SU-DHL-6 (cell line): ENCODE data around the gene B3GNT5.
"Not testable (repeated sequence)": the region's sequence is repeated elsewhere in the genome, so short reads cannot be mapped to it uniquely, and the experiment has no call there.

Experiments used
- H2AFZ ChIP-seq: fragments of 200-600 bp; sonication (generic); 2 replicates; pipeline ENCODE4 v1.6.1; 2014; ENCODE audit warnings: low read depth, mild to moderate bottlenecking, moderate library complexity, mixed read lengths, antibody characterized with exemption, low read length; ENCODE audit not compliant: severe bottlenecking
- H3F3A ChIP-seq: fragments of 200-600 bp; shearing (Covaris generic); 2 replicates; pipeline ENCODE4 v1.6.0; 2016; ENCODE audit warnings: antibody characterized with exemption, mild to moderate bottlenecking; ENCODE audit not compliant: insufficient read depth
- H3K27ac ChIP-seq: fragments of 200-600 bp; sonication (generic); 2 replicates; pipeline ENCODE4 v1.5.1; 2016; ENCODE audit warnings: low read depth, mild to moderate bottlenecking, low read length, moderate library complexity, mixed read lengths
- H3K27me3 ChIP-seq: fragments of 200-600 bp; sonication (generic), shearing (Covaris generic); 2 replicates; pipeline ENCODE4 v1.6.0; 2014; ENCODE audit warnings: mild to moderate bottlenecking, low read length
- H3K36me3 ChIP-seq: fragments of 200-600 bp; sonication (generic); 2 replicates; pipeline ENCODE4 v1.6.1; 2014; ENCODE audit warnings: mild to moderate bottlenecking, low read length, mixed read lengths
- H3K4me2 ChIP-seq: fragments of 300-600, 200-600 bp; shearing (Covaris generic), sonication (generic); 2 replicates; pipeline ENCODE4 v1.6.0; 2014; ENCODE audit warnings: low read length, low read depth, mild to moderate bottlenecking; ENCODE audit not compliant: poor library complexity, severe bottlenecking
- H3K4me3 ChIP-seq: fragments of 200-600 bp; sonication (generic); 2 replicates; pipeline ENCODE4 v1.5.1; 2014; ENCODE audit warnings: antibody characterized with exemption, low read length, mild to moderate bottlenecking, mixed read lengths; ENCODE audit not compliant: insufficient read depth, poor library complexity, severe bottlenecking
- H3K79me2 ChIP-seq: fragments of 200-600 bp; sonication (generic); 2 replicates; pipeline ENCODE4 v1.6.1; 2014; ENCODE audit warnings: mild to moderate bottlenecking, low read length, moderate library complexity; ENCODE audit not compliant: insufficient read depth
- H3K9ac ChIP-seq: fragments of 200-600 bp; sonication (generic); 2 replicates; pipeline ENCODE4 v1.7.0; 2014; ENCODE audit warnings: mild to moderate bottlenecking, low read length
- H3K9me2 ChIP-seq: fragments of 200-600 bp; sonication (generic); replicated peaks from 2 replicates; pipeline ENCODE4 v1.6.1; 2014; ENCODE audit warnings: low read length; ENCODE audit not compliant: insufficient read depth
- H3K9me3 ChIP-seq: fragments of 200-600 bp; sonication (generic); 2 replicates; pipeline ENCODE4 v1.6.1; 2014; ENCODE audit warnings: low read length, mixed read lengths; ENCODE audit not compliant: insufficient read depth
- H4K20me1 ChIP-seq: fragments of 200-600 bp; sonication (generic); 2 replicates; pipeline ENCODE4 v1.6.1; 2014; ENCODE audit warnings: low read depth, mild to moderate bottlenecking, antibody characterized with exemption, low read length, moderate library complexity, mixed read lengths
- CTCF ChIP-seq: fragments of 200-600 bp; sonication (generic); IDR thresholded peaks from one replicate; pipeline ENCODE4 v1.5.1; 2017; ENCODE audit warnings: antibody characterized with exemption, mild to moderate bottlenecking, low read length, moderate library complexity; ENCODE audit not compliant: insufficient read depth, poor library complexity, severe bottlenecking
- EZH2phosphoT487 ChIP-seq: fragments of 200-600 bp; sonication (generic), shearing (Covaris generic); conservative IDR thresholded peaks from 2 replicates; pipeline ENCODE4 v1.6.1; 2018; ENCODE audit warnings: mild to moderate bottlenecking, antibody characterized with exemption, low read length, moderate library complexity, mixed read lengths

Gene B3GNT5

DNA sequence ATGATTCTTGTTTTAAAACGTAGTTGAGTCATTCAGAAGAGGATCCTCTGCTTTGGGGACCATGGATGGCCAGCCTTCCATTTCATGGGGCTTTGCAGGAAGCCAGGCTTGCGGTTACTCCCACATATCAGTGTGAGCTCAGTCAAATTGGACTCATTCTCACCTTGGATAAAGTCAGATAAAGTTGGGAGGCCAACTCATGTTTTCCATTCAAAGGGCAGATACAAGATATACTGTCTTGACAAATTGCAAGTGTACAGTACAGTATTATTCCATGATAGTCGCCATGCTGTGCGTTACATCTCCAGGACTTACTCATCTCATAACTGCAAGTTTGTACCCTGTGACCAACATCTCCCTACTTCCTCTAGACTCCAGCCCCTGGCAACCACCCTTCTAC lies 25.5 kb upstream of the B3GNT5 start:
- Histone ChIP-seq H3K36me3 (no peaks in the 10 kb centered on the region), H3K27me3 (no peaks in the 10 kb centered on the region), H3K4me2 (no peak overlapping the region), H2AFZ (no peak overlapping the region), H3K79me2 (no peaks in the 10 kb centered on the region), H3K9me2 (no peaks in the 10 kb centered on the region), H3K9me3 (no peaks in the 10 kb centered on the region), H4K20me1 (no peaks in the 10 kb centered on the region), H3K9ac (no peak overlapping the region), H3K27ac (no peak overlapping the region), H3F3A (no peaks in the 10 kb centered on the region), H3K4me3 (no peak overlapping the region)
- TF ChIP-seq EZH2phosphoT487 = no peak
- TF ChIP-seq CTCF = no peak

- H3K27ac ChIP-seq = no peak overlapping the region
Measured at GRCh38 chr3:183229178-183229577, 23.9 kb upstream of the B3GNT5 start.

GRCh38 chr3:183230251-183230650 lies 22.8 kb upstream of the B3GNT5 start:
- not testable (repeated sequence) for H3K4me3 ChIP-seq, H3K9me3 ChIP-seq, H3K36me3 ChIP-seq, H4K20me1 ChIP-seq, H3K4me2 ChIP-seq, H3K27ac ChIP-seq, H3F3A ChIP-seq, H3K9ac ChIP-seq, H2AFZ ChIP-seq, H3K79me2 ChIP-seq, H3K27me3 ChIP-seq, H3K9me2 ChIP-seq

More at GRCh38 chr3:183229178-183229577, 23.9 kb upstream of the B3GNT5 start:
- H3K4me2 ChIP-seq = no peak overlapping the region
- H4K20me1 ChIP-seq = no peaks in the 10 kb centered on the region
- H2AFZ ChIP-seq = no peak overlapping the region
- no peak overlapping the region for H3K4me3 ChIP-seq
- no peaks in the 10 kb centered on the region for H3K9me2 ChIP-seq
- H3K9ac ChIP-seq = no peak overlapping the region
- no peaks in the 10 kb centered on the region for H3K36me3 ChIP-seq
- H3K27me3 ChIP-seq = no peaks in the 10 kb centered on the region
- no peaks in the 10 kb centered on the region for H3F3A ChIP-seq
- H3K79me2 ChIP-seq = no peaks in the 10 kb centered on the region
- no peaks in the 10 kb centered on the region for H3K9me3 ChIP-seq
- no peak for TF ChIP-seq EZH2phosphoT487
- TF ChIP-seq CTCF = no peak

- H3K4me2 ChIP-seq = no peak overlapping the region
- H3K4me3 ChIP-seq = no peak overlapping the region
- H3K27ac ChIP-seq = no peak overlapping the region
- H3F3A ChIP-seq = no peaks in the 10 kb centered on the region
- no peaks in the 10 kb centered on the region for H4K20me1 ChIP-seq
- H3K36me3 ChIP-seq = no peaks in the 10 kb centered on the region
- no peaks in the 10 kb centered on the region for H3K9me2 ChIP-seq
- H3K27me3 ChIP-seq = no peaks in the 10 kb centered on the region
- no peaks in the 10 kb centered on the region for H3K79me2 ChIP-seq
- TF ChIP-seq EZH2phosphoT487 = no peak
- no peak for TF ChIP-seq CTCF
- no peak overlapping the region for H2AFZ ChIP-seq
- H3K9ac ChIP-seq = no peak overlapping the region
- H3K9me3 ChIP-seq = no peaks in the 10 kb centered on the region
Measured at GRCh38 chr3:183230826-183231225, 22.2 kb upstream of the B3GNT5 start.
